Measurements from ENCODE around the gene CERS4.
"Not testable (repeated sequence)": the region's sequence is repeated elsewhere in the genome, so short reads cannot be mapped to it uniquely, and the experiment has no call there.

CERS4 gene

GRCh38 chr19:8265872-8266271 lies 56.7 kb downstream of the CERS4 start:
- DNase-seq (ENCODE audit: low spot score), result no peak

- no peak for DNase-seq (ENCODE audit: low spot score)
These were observed 60.6 kb downstream of the CERS4 start for GRCh38 chr19:8269724-8270123.

DNA sequence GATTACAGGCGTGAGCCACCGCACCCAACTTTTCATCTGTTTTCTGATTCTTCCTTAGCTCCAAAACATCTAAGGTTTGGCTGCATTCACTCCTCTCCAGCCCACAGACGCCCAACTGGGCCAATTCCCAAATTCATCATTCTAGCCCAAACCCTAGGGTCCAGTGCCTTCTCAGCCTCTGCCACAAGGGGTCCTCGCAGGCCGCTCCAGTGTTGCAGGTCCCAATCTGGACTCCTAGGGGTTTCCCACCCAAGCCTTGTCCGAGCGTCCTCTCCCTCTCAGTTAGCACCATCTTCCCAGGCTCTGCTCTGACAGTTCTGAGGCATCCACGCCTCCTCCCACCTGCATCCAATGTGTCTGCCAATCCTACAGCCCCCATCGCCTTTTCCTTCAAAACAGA lies 67.3 kb downstream of the CERS4 start:
- not testable (repeated sequence) for DNase-seq (ENCODE audit: low spot score)

DNA sequence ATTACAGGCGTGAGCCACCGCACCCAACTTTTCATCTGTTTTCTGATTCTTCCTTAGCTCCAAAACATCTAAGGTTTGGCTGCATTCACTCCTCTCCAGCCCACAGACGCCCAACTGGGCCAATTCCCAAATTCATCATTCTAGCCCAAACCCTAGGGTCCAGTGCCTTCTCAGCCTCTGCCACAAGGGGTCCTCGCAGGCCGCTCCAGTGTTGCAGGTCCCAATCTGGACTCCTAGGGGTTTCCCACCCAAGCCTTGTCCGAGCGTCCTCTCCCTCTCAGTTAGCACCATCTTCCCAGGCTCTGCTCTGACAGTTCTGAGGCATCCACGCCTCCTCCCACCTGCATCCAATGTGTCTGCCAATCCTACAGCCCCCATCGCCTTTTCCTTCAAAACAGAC lies 82.2 kb downstream of the CERS4 start:
- not testable (repeated sequence) for DNase-seq (ENCODE audit: low spot score)

DNA sequence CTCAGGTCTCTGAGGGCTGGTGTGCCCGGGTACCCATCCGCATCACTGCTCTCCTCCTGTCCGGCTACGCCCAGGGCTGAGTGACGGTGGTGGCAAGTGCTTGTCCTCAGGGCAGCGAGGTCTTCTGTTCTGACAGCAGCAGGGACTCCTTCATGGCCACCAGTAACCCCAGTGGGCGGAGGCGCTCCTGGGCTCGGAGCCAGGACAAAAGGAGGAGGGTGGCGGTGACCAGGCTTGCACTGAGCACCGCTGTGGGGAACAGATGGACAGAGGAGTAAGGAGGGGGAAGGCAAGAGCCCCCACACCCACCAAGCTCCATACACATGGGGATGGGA lies 93.2 kb downstream of the CERS4 start:
- DNase-seq (ENCODE audit: low spot score), result no peak

- no peak for DNase-seq (ENCODE audit: low spot score)
These were observed 93.6 kb downstream of the CERS4 start for GRCh38 chr19:8302734-8303133.

- no peak for DNase-seq (ENCODE audit: low spot score)
These were observed 95.9 kb downstream of the CERS4 start for GRCh38 chr19:8304841-8305621.

DNA sequence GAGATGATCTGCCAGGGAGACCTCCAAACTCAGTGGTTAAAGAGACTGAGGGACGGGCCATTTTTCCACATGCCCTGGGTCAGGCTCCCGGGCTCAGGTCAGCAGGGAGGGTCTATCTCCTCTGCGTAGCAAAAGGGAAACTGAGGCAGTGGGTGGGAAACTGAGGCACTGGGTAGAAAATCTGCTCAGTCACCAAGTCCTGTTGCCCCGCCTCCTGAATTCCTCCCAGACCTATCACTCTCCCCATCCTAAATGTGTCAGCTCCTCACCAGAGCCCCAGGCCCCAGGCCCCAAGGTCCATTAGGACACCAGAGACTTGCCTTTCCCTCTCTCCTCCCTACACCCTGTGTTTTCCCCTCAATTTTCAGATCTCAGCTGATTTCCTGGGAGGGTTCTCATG lies 96.6 kb downstream of the CERS4 start:
- DNase-seq (ENCODE audit: low spot score), result no peak

- DNase-seq (ENCODE audit: low spot score), result no peak
These were observed 97.3 kb downstream of the CERS4 start for GRCh38 chr19:8306235-8307054.

- no peak for DNase-seq (ENCODE audit: low spot score)
These were observed 98.3 kb downstream of the CERS4 start for GRCh38 chr19:8307400-8307964.

GRCh38 chr19:8307965-8308866 lies 99.0 kb downstream of the CERS4 start, which contains the start of gene CD320:
Gene CD320, minus strand, starts transcription at chr19:8308358. Its CDS starts 68 bp downstream, at chr19:8308290.
- DNase-seq (ENCODE audit: low spot score), result peak; percentile 93

DNA sequence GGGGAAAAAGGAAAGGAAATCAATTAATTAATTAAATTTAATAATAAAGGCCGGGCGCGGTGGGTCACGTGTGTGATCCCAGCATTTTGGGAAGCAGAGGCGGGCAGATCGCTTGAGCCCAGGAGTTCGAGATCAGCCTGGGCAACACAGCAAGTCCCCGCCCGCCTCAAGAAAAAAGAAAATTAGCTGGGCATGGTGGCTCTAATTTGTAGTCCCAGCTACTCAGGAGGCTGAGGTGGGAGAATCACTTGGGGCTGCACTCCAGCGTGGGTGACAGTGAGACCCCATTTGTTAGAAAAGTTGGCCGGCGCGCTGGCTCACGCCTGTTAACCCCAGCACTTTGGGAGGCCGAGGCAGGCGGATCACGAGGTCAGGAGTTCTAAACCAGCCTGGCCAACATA lies 99.7 kb downstream of the CERS4 start:
- DNase-seq (ENCODE audit: low spot score), result no peak

- DNase-seq (ENCODE audit: low spot score), result no peak
These were observed 101.3 kb downstream of the CERS4 start for GRCh38 chr19:8310342-8311055.

GRCh38 chr19:8311461-8312260 lies 102.5 kb downstream of the CERS4 start:
- DNase-seq (ENCODE audit: low spot score), result no peak
